HG03175 (cell line): ENCODE results near the gene TAAR1.

Source experiments
- ATAC-seq: cut with Tn5 transposase; IDR thresholded peaks from one replicate; pipeline ENCODE4 v1.9.1; 2021; ENCODE audit warnings: mild to moderate bottlenecking, moderate library complexity; ENCODE audit not compliant: unreplicated experiment

Gene TAAR1

DNA sequence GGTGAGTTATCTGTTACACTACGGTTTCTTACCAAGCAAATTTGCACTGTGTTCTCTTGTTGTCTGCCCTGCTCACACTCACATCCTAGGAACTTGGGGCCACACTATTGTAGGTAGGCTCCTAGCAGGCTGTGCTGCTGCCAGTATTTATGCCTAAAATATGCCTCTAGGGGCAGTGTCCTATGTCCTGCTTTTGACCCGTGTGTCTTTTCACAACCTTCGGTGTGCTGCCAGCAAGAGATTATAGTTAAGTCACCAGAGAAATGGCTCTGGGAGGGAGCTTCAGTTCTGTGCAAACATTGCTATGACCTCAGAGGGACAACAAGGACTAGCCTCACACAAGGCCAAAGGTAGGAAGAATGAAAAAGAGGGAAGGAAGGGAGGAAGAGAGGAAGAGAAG is 60.5 kb downstream of the TAAR1 start:
- ATAC-seq = peak; percentile 80

DNA sequence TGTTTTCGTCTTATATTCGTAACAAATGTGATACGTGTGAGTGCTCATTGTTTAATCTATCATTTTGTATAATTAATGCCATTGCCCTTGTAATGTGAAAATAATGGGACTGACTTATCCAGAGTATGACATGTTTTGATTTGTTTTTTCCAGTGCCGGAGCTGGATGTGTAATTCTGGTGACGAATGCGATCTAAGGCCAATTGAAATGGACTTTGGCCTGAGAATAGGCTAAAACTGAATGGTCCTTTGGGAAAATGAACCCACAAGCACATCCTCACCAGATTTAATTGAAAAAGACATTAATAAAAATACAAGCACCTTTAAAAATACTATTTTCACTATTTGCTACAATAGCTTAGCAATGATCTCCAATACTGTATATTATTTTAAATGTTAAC is 62.8 kb downstream of the TAAR1 start:
- no peak for ATAC-seq
